Osteocyte (in vitro differentiated cells): ENCODE results near the gene EXD3. TPM values are rescaled to one million over a fixed set of nuclear protein-coding genes. Genes with fewer than 3 reads are reported as not detected.

Experiments
- DNase-seq: peaks from one replicate; pipeline ENCODE4 v3.0.0; 2021; ENCODE audit warnings: mixed read lengths; ENCODE audit not compliant: unreplicated experiment; ENCODE audit errors: extremely low spot score
- H3K27ac Mint-ChIP-seq: one replicate; pipeline ENCODE4 v1.8.0; 2021; ENCODE audit warnings: mild to moderate bottlenecking, mixed read lengths; ENCODE audit not compliant: unreplicated experiment
- H3K27me3 Mint-ChIP-seq: one replicate; pipeline ENCODE4 v1.8.0; 2021; ENCODE audit warnings: mixed read lengths; ENCODE audit not compliant: unreplicated experiment
- H3K36me3 Mint-ChIP-seq: one replicate; pipeline ENCODE4 v1.8.0; 2021; ENCODE audit warnings: mixed read lengths; ENCODE audit not compliant: unreplicated experiment
- H3K4me1 Mint-ChIP-seq: one replicate; pipeline ENCODE4 v1.8.0; 2021; ENCODE audit warnings: mixed read lengths; ENCODE audit not compliant: unreplicated experiment
- H3K4me3 Mint-ChIP-seq: one replicate; pipeline ENCODE4 v1.8.0; 2021; ENCODE audit warnings: mild to moderate bottlenecking, moderate library complexity, mixed read lengths; ENCODE audit not compliant: unreplicated experiment
- H3K9me3 Mint-ChIP-seq: one replicate; pipeline ENCODE4 v1.8.0; 2021; ENCODE audit warnings: mixed read lengths; ENCODE audit not compliant: unreplicated experiment
- total RNA-seq: library from RNA; stranded (reverse); gene quantifications from 2 replicates; pipeline ENCODE4 v1.2.1, GENCODE V29; 2021
- TF ChIP-seq, protein P1 (sequence below): fragments of 200-600 bp; sonication (generic); IDR thresholded peaks from 2 replicates; pipeline ENCODE4 v1.5.0; 2021; ENCODE audit warnings: antibody characterized with exemption, mild to moderate bottlenecking, moderate library complexity

EXD3 gene
- total RNA-seq, 1 donor from 2014 or later = 21.5 TPM

DNA sequence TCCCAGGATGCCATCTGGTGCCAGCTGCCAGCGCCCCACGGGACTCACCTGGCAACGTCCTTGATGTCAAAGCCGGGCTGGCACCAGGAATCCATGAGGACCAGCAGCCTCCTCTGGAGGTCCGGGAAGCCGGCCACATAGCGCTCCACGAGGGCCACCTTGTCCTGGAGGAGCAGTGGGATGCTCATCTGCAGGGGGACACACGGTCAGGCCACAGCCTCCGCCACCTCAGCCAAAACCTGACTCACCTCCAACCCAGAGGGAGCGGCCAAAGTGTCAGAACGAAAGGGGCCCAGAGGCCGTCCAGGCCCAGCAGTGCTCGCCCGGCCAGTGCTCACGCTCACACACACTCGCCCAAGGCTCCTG, 56.5 kb downstream of the EXD3 start:
- no peaks in the 10 kb centered on the region for H3K27me3 Mint-ChIP-seq
- TF ChIP-seq, protein P1, sequence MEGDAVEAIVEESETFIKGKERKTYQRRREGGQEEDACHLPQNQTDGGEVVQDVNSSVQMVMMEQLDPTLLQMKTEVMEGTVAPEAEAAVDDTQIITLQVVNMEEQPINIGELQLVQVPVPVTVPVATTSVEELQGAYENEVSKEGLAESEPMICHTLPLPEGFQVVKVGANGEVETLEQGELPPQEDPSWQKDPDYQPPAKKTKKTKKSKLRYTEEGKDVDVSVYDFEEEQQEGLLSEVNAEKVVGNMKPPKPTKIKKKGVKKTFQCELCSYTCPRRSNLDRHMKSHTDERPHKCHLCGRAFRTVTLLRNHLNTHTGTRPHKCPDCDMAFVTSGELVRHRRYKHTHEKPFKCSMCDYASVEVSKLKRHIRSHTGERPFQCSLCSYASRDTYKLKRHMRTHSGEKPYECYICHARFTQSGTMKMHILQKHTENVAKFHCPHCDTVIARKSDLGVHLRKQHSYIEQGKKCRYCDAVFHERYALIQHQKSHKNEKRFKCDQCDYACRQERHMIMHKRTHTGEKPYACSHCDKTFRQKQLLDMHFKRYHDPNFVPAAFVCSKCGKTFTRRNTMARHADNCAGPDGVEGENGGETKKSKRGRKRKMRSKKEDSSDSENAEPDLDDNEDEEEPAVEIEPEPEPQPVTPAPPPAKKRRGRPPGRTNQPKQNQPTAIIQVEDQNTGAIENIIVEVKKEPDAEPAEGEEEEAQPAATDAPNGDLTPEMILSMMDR = no peak
- H3K36me3 Mint-ChIP-seq = peaks cover 7% of the 10 kb centered on the region
- DNase-seq = no peak
- no peaks in the 10 kb centered on the region for H3K4me1 Mint-ChIP-seq
- H3K4me3 Mint-ChIP-seq = no peak overlapping the region
- no peak overlapping the region for H3K27ac Mint-ChIP-seq
- peaks cover 15% of the 10 kb centered on the region for H3K9me3 Mint-ChIP-seq

DNA sequence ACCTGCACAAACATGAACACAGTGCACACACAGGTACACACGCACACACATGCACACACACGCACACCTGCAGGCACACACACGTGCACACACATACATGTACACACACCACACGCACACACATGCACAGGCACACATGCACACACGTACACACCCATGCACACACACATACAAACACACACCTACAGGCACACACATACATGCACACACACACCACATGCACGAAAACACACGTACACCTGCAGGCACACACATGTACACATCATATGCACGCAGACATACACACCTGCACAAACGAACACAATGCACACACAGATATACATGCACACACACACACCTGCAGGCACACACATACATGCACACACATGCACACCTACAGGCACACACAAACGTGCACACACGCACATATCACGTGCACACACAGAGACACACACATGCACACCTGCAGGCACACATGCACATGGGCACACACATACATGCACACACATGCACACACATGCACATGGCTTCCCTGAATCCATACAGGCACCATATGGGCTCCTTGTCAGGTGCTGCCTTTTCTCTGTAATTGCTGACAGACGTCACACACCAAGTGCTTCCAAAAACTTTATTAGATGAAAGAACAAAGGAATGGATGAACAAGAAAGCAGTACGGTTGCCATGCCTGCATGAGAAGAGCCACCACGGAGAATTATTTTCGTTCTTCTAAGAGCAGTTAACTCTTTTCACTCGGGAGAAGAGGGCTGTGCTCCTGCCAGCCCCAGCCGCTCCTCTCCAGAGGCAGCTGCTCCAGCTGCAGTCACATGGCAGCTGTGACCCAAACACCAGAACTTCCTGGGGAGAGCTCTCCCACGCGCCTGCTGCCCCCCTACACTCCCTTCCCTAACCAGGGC, 57.2 kb downstream of the EXD3 start:
- H3K4me3 Mint-ChIP-seq = no peak overlapping the region
- no peaks in the 10 kb centered on the region for H3K4me1 Mint-ChIP-seq
- H3K27ac Mint-ChIP-seq = no peak overlapping the region
- peaks cover 15% of the 10 kb centered on the region for H3K9me3 Mint-ChIP-seq
- TF ChIP-seq, protein P1 = no peak
- H3K36me3 Mint-ChIP-seq = peaks cover 7% of the 10 kb centered on the region
- DNase-seq = no peak
- H3K27me3 Mint-ChIP-seq = no peaks in the 10 kb centered on the region

DNA sequence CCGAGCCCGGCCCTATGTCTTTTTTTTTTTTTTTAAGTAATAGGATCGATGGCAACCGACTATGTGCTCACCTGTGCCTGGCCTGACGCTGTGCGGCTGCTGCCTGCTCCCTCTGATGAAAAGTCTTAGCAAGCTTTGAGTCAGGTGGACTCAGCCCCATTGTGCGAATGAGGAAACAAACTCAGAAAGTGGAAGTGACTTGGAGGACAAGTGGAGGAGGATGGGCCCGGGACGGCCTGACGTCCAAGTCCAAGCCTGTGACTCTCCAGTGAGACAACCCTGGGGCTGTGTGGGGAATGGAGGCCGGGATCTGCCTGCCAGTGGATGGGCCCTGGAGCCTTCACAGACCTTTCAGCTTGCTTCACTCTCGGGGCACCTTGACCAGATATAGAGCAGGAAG, 57.9 kb downstream of the EXD3 start:
- DNase-seq = no peak
- TF ChIP-seq, protein P1 = no peak
- no peak overlapping the region for H3K4me3 Mint-ChIP-seq
- H3K4me1 Mint-ChIP-seq = no peaks in the 10 kb centered on the region
- no peak overlapping the region for H3K27ac Mint-ChIP-seq
- no peaks in the 10 kb centered on the region for H3K27me3 Mint-ChIP-seq
- H3K36me3 Mint-ChIP-seq = peaks cover 5% of the 10 kb centered on the region
- H3K9me3 Mint-ChIP-seq = peaks cover 15% of the 10 kb centered on the region

DNA sequence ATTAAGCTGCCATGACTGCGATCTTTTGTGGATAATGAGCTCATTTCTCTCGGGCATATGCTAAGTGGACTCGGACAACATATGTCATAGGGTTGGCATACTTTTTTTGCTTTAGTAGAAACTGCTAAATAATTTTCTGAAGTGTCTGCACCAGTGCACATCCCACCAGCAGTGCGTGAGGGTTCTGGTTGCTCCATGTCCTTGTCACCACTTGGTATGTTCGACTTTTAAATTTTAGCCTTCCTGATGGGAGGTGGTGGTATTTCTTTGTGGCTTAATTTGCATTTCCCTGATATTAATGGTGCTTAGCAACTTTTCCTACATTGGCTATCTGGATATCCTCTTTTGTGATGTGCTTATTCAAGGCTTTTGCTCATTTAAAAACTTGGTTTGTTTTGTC, 63.1 kb downstream of the EXD3 start:
- H3K27ac Mint-ChIP-seq = no peak overlapping the region
- H3K4me3 Mint-ChIP-seq = no peak overlapping the region
- TF ChIP-seq, protein P1 = no peak
- peaks cover 5% of the 10 kb centered on the region for H3K36me3 Mint-ChIP-seq
- DNase-seq = no peak
- H3K4me1 Mint-ChIP-seq = no peaks in the 10 kb centered on the region
- peaks cover 20% of the 10 kb centered on the region for H3K9me3 Mint-ChIP-seq
- H3K27me3 Mint-ChIP-seq = no peaks in the 10 kb centered on the region

DNA sequence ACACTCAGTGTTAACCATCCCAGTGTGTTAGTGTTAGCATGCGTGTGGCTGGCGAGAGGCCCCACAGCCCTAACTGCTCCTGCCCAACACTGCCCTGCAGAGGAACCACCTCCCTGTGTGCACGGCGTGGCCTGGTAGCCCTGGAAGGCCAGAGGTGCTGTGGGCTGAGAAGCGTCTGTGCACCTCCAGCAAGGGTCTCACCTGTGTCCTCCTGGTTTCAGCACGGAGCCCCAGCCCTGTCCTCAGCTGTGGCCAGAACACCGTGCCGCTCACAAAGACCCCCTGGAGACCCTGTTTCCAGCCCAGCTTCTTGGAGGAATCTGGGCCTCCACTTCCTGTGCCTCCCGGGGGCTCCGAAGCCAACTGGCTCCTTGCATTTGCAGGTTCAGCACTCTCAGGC, 64.8 kb downstream of the EXD3 start:
- no peak overlapping the region for H3K4me3 Mint-ChIP-seq
- H3K9me3 Mint-ChIP-seq = peaks cover 16% of the 10 kb centered on the region
- no peak for DNase-seq
- TF ChIP-seq, protein P1 = no peak
- no peaks in the 10 kb centered on the region for H3K36me3 Mint-ChIP-seq
- no peaks in the 10 kb centered on the region for H3K4me1 Mint-ChIP-seq
- no peak overlapping the region for H3K27ac Mint-ChIP-seq
- no peaks in the 10 kb centered on the region for H3K27me3 Mint-ChIP-seq
